NCI-H82 (cell line): ENCODE data around the gene PLAU.
"Not testable (repeated sequence)": the region's sequence is repeated elsewhere in the genome, so short reads cannot be mapped to it uniquely, and the experiment has no call there.

Experiments
- DNase-seq: peaks from one replicate; lab custom pipeline; 2025; lab: John Stamatoyannopoulos, UW

The PLAU gene

GRCh38 chr10:73898730-73899410, 12.1 kb upstream of the PLAU start:
- no peak for DNase-seq

- no peak for DNase-seq
Observed at GRCh38 chr10:73899423-73899822, 11.5 kb upstream of the PLAU start.

DNA sequence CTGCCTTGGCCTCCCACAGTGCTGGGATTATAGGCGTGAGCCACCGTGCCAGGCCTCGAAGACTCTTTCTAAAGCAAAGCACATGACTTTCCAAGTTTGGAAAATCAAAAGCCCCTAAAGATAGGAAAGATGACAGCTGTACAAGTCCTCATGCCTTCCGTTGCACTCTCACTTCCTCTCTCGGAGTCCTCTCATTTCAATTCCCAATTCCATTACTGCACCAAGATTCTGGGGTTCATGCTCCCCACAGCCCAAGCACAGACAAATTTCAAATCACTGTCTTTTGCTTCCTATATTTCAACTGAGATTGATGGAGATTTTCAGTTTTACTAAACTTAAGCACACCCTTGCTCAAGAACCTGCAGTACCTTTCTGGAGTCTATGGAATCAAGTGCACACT, 10.9 kb upstream of the PLAU start:
- DNase-seq, result no peak

GRCh38 chr10:73901261-73901660, 9.7 kb upstream of the PLAU start:
- DNase-seq, result no peak

DNA sequence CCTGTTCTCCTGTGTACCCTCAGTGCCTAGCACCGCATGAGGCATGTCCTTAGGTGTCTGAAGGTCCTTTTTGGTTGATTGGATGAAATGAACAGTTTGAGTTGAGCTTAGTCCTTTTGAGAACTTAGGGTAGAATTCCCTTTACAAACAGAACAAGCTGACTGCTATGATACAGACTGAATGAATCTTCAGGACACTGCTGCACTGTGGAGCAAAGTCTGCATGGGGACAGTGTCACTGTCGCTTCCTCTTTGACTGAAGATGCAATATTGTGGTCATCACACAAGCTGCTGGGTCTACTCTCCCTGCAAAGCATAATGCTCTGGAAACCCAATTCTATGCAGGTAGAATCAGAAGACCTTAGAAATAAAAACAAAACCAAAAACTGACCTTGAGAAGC, 8.6 kb upstream of the PLAU start:
- DNase-seq, result no peak

- DNase-seq, result no peak
Observed at GRCh38 chr10:73905256-73906020, 5.5 kb upstream of the PLAU start.

DNA sequence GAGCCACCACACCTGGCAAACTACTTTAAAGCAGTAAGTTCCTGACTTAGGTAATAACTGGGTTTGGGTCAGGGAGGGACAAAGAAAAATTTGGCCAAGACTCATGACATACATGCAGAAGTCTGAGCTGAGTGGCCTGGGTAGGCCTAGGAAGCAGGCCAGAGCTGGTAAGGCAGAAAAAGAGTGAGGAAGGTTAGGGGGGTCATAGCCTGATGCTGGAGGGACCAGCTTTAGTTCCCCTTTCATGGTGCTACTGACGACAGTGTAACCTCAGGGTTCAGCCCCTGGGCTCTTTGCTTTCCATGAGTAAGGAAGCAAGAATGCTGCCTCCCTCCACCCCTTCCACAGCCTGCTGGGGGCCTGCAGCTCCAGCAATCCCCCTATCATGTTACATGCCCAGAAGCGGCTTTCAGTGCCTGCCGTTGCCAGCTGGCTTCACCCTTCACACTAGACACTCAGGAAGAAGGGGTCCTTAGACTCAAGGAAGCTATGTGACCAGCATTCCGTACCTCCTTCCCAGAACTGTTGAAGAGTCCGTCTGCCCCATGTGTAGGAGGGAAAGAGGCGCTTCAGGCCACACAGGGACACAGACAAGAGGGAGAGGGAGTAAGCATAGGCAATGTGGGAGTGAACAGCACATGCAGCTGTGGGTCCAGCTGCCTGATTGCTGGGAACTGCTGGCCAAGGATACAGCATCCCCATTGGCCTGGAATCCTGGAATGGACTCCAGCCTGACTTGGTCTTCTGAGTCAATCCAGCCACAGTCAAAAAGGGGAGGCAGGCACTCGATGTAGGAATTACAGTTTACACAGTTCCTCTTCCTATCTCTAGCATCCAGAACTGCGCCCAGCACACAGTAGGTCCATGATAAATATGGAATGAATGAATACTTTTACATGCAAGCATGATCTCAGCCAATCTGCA, 4.1 kb upstream of the PLAU start:
- DNase-seq, result peak; percentile 64

DNA sequence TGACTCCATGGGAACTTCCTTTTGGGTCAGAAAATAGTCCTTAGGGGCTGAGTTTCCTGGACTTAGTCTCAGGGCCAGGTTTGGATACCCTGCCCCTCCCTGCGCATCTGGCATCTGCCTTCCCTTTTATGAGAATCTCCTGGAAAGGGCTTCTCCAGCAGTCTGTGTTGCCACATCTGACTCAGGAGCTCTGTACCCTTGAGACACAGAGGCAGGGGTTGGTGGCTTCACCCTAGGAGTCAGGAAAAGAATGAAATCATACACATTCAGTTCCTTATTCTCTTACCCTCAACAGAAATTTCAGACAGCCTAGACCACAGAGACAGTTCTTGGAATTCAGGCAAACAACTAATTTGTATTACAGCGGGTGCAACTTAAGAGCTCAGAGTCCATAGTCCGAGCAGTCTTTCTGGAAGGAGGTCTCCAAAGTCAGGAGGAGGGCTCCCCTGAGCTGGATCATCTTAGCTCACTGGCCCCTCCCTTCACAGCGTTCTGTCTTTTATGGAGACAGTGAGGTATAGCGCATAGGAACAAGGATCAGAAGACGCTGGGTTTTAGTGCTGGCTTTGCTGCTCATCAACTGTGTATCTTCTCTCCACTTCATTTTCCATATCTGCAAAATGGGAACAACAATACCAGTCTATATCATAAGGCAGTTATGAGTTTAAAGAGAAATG, 3.0 kb upstream of the PLAU start:
- DNase-seq, result peak; percentile 12

- DNase-seq, result no peak
Observed at GRCh38 chr10:73908853-73909539, 1.9 kb upstream of the PLAU start.

GRCh38 chr10:73909540-73910115, 1.3 kb upstream of the PLAU start:
- no peak for DNase-seq

GRCh38 chr10:73910401-73910763, 550 bp upstream of the PLAU start:
- DNase-seq, result peak; percentile 19

DNA sequence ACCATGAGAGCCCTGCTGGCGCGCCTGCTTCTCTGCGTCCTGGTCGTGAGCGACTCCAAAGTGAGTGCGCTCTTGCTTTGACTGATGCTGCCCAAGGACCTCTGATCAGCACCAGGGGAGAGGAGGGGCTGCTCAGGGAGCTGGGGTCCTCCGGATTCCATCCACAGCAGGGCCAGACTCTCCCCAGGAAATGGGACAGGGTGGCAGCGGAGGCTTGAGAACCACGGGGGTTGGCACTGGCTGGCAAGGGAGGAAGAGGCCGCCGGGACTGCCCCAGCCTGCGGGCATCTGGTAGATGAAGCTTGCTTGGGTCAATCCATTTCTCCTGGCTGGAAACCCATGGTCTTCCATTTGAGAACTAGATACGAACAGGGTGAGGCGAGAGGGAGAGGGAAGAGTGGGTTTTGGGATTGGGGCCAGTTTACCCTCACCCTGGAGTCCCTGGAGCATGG, 647 bp downstream of the PLAU start:
- no peak for DNase-seq

GRCh38 chr10:73914036-73914435, 3.1 kb downstream of the PLAU start:
- no peak for DNase-seq

DNA sequence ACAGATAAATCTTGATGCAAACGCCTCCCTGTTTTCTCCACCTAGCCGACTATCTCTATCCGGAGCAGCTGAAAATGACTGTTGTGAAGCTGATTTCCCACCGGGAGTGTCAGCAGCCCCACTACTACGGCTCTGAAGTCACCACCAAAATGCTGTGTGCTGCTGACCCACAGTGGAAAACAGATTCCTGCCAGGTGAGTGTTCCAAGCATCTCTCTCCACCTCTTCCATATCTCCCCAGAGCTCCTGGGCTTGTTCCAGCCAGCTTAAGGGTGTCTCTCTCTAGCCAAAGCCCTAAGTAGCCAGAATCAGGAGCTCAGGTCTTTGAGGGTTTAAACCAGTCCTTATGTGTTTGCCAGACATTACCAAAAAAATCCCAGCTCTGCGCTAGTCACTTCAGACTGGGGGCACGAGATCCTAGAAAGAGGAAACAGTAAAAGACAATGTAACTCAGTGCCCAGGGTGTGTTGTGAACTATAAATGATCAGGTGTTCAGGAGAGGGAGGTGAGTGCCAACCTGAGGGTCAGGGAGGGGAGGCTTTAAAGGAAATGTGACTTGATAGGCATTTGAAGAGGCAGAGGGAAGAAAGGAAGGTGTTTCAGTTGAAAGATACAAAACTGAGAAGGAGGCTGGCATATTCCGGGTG, 4.4 kb downstream of the PLAU start:
- DNase-seq, result no peak

- no peak for DNase-seq
Observed at GRCh38 chr10:73916761-73917470, 6.0 kb downstream of the PLAU start.

DNA sequence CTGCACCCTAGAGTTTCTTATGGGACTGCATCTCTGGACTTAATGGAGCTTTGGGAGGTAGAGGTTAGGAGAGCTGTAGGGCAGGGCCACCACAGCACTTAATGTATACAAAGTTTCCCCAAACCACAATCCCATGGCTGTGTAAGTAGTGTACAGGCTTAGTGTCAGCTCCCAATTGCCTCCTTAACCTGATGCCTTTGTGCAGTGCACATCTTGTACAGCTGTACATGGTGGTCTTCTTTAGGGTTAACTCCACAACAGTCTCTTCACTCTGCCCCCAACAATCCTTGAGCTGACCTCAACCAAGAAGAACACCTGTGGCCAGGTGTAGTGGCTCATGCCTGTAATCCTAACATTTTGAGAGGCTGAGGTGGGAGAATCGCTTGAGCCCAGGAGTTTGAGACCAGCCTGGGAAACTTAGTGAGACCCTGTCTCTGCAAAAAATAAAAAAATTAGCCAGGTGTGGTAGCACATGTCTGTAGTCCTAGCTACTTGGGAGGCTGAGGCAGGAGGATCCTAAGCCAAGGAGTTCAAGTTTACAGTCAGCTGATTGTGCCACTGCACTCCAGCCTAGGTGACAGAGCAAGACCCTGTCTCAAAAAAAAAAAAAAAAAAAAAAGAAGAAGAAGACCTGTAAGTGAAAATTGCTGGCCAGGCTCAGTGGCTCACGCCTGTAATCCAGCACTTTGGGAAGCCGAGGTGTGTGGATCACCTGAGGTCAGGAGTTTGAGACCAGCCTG, 6.8 kb downstream of the PLAU start:
- no peak for DNase-seq

GRCh38 chr10:73919481-73919880, 8.5 kb downstream of the PLAU start:
- DNase-seq, result not testable (repeated sequence)

DNA sequence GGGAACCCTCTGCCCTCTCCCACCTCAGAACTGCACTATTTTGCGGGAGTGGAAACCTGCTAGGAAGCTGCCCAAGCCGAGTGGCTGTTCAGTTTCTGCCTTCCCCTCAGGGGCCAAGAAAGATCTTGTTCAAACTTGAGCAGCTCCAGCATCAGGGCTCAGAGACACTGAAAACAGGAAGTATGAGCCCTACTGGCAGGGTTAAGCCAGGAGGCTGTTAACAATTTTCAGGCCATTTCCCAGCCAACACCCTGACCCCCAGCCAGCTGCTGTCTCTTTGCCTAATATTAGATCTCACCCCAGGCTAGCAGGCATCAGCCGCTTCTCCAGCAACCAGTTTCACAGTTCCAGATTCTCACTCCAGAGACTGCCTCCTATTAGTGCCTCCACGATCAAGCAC, 9.2 kb downstream of the PLAU start:
- no peak for DNase-seq
